Endometrial microvascular endothelial cells (primary cell): ENCODE results near the gene ABCA9. TPM values are rescaled to one million over a fixed set of nuclear protein-coding genes. Genes with fewer than 3 reads are reported as not detected.
"Not testable (repeated sequence)": the region's sequence is repeated elsewhere in the genome, so short reads cannot be mapped to it uniquely, and the experiment has no call there.

Experiments
- in situ Hi-C: cut with HindIII; loops from 2 replicates; pipeline ENCODE4 v1.10.0; 2017; ENCODE audit warnings: low sequenced_read_pairs, low pct_unique_long_range_greater_than_20kb; ENCODE audit errors: inconsistent ontology term
- total RNA-seq: library from RNA; depleted of rRNA; stranded (reverse); fragments of >200 nt; gene quantifications from one replicate; pipeline ENCODE4 v1.2.3, GENCODE V29; 2015; ENCODE audit errors: inconsistent ontology term

ABCA9 gene
- total RNA-seq, 1 donor from 2014 or later: not detected

DNA sequence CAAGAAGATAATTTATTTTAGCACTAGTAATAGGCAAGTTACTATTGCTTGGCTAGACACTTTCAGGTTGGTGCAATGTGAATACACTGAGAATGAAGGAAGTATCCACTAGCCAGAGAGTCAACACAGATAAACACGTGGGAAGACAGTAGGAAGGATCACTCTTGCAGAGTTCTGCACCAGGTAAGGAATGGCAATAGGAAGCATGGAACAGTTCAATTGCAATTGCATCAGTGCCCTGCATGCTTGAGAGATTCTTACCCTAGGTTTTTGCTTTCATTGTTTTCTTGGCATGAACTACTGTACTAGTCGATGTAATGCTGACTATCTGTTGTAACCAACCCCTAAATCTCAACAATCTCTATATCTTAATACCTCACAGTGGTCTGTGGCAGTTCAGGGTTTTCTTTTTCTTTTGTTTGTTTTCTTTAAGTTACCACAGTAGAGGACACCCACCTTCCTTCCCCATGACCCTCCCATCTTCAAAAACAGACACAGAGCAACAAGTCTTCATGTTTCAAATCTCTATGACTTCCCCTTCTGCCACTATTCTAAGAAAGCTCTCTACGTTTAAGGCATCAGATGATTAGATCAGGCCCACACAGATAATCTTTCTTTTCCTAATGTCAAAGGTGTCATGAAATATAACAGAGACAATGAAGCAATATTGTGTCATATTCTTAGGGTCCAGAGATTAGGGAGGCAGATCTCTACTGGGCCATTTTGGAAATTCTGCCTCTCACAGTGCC is 87.5 kb downstream of the ABCA9 start:
- in situ Hi-C loops: no loop called here

DNA sequence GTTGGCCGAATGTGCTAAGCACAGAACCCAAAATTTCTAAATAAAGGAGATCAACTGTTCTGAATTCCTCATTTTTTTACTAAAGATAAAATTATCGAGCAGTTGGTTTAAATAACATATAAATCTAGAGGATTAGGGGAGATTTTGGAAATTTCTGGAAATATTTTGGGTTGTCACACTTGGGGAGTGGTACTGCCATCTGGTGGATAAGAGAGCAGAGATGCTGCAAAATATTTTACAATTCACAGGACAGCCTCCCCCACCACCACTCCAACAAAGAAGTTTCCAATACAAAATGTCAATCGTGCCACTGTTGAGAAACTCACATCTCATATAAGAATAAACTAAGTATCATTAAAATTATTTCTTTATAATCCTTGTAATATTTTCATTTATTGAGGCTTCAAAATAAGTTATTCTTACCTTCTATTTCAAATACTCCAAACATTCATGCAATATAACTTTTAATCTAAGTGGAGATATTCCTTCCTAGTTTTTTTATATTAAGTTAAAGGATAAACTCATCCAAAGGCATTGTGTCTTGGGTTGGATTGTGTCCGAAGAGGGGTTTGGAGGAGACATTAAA is 88.5 kb downstream of the ABCA9 start:
- in situ Hi-C loops: no loop called here

DNA sequence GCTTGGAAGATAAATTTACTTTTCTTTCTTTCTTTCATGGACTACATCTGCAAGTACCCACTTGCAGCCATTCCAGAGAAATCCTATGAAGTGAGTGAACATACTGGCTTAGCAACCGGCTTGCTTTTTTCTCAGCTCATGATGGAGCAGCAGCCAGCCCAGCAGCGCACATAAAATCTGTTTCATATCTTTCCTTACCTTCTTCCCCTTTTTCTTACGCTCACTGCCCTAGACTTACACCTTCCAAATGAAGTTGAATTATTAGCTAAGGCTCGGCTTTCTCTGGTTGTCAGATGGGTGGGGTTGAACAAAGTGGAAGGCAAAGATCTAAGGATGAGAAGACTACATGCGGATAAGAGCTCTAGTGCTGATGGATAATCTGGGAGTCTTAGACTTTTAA is 91.6 kb downstream of the ABCA9 start:
- in situ Hi-C loops: no loop called here

DNA sequence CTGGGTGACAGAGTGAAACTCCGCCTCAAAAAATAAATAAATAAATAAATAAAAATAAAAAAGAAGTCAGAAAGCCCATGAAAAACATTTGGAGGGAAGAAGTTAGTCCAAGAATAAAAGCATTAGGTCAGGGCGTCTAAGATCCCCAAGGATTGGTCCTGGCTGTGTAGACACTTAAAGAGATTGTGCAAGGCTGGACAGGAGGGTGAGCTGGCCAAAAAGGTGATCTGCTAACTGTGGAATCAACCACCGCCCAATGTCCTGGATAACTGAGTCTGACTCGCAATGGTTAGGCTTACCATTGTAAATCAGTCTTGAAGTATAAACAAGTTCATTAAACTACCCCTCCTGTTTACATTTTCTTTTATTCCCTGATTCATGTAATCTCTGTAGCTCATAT is 96.8 kb downstream of the ABCA9 start:
- in situ Hi-C loops: no loop called here

DNA sequence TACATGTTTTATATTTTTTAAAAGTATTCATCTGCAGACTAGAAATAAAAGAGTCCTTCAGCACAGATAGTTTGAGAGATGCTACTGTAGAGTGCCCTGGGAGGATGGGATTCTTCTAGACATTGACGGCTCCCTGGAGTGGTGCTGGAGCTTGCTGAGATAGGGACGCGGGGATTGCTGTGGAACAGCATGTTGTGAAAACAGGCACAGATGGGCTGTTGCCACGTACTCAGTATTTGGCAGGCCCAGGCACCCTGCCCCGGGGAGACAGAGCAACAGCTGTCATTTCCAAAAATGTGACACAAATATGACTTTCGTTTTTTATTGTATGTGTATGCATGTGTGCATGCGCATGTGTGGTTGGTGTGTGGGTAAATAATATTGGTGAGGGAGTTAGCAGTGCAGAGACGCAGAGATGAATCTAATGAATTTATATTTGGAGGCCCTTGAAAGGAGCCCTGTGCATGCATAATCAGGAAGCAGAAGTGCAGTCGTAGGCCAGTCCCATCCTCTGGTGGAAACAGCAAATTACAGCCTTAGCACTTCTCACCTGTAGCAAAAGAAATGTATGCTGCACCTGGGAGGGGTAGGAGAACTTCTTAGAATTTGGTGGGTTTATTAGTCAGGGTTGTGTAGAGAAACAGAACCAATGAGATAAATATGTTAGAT is 99.4 kb downstream of the ABCA9 start:
- in situ Hi-C loops: no loop called here

DNA sequence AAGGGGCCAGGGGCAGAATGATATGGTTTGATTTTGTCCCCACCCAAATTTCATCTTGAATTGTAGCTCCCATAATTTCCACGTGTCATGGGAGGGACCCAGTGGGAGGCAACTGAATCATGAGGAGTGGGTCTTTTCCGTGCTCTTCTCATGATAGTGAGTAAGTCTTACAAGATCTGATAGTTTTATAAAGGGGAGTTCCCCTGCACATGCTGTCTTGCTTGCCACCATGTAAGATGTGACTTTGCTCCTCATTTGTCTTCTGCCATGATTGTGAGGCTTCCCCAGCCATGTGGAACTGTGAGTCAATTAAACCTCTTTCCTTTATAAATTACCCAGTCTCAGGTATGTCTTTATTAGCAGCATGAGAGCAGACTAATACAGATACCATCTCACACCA is 101.6 kb downstream of the ABCA9 start:
- in situ Hi-C loops: not testable (repeated sequence)

DNA sequence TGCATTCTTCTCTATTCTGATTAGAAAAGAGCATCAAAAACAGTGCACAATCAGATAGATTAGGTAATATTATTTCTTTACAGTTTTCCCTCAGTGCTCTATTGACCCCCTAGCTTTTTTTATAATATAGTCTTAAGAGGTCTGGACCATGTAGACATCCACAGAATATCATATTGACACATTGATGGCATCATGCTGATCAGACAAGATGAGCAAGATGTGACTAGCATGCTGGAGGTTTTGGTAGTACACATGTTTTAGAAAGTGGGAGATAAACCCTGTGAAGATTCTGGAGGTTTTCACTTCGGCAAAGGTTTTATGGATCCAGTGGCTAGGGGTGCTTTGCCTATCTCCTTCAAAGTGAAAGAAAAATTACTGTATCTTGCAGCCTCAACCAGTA is 102.8 kb downstream of the ABCA9 start:
- in situ Hi-C loops: no loop called here

DNA sequence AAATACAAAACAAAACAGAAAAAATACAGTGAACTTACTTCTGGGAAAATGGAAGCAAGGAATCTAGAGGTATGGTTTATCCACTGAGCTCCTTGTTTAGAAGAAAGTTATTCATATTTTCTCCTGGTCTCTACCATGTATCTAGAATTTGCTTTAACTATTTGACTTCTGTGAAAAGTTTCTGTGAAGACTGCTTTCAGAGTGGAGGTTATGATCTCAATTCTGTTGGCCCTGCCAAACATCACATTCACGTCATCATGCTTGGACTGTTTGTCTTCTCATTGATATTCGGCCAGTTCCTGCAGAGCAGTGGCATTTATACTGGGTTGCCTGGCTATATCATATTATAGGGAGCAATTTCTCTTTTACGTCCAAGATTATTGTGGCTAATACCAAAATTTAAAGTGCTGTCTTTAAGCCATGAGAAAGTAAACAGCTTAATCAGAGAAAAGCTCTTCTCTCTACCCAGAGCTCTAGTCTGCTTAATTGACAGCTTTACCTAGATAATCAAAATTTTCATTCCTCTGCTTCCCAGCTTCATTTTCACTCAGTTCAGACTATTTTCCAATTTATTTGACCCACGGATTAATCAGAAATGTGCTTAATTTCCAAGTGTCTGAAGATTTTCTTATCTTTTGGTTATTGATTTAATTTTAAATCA is 105.4 kb downstream of the ABCA9 start, which contains the start of gene ABCA8:
ABCA8 (minus strand) TSS at position 212 of the 661 bp plus-strand sequence. CDS start 13,358 bp downstream, outside the sequence.
- in situ Hi-C loops: no loop called here

DNA sequence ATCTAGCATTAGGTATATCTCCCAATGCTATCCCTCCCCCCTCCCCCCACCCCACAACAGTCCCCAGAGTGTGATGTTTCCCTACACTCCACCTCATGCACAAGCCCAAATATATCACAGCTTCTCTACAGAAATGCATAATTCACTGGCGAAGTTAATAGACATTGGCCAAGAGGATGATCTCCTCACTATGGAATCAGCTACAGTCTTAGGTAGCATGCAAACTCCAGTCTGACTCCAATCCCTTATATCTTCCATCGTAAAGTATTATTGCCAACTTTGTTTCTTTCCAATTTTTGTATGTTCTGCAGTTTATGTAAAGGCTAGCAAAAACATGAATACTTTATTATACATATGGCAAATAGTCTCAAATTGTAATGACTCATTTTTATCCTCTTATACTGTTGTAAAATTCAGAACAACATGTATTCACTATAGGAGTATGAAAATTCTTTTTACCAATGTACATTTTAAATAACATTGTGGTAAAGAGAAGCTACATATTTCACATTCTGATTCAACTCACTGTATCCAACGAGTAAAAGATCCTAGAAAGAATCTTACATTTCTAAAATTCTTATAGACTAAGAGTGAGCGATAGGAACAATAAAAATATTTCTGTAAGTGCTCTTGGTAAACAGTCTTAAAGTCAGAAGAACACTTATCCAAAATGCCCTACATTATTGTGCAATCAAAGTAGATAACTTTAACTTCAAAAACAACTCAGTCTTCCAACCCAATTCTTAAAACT is 106.4 kb downstream of the ABCA9 start:
- in situ Hi-C loops: no loop called here

DNA sequence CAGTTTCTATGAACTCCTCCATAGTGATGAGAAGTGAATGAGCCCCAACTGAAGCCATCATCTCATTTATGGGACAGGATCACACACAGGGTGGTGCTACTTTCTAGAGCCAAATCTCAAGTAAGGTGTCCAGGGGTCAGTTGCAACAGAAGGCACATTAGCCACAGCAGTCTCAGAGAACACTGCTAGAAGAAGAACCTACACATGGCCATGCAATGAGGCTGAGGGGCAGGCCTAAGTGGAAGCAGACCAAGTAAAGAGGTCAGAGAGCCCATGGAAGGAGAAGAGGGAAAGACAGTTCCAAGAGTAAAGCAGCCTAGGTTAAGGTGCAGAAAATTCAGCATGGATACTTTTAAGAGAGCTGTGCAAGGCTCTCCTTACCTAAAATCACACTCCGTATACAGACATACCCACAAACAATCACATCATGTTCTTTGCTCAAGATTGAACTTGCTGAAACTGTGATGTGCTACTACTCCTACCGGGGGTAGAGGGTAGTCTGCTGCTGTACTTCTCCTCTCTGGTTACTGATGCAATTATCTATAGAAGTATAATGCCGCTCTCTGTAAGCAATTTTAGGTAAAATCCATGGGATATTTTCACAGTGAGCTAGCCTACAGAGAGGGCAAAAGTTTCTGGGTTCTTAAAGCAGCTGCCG is 107.3 kb downstream of the ABCA9 start:
- in situ Hi-C loops: no loop called here

DNA sequence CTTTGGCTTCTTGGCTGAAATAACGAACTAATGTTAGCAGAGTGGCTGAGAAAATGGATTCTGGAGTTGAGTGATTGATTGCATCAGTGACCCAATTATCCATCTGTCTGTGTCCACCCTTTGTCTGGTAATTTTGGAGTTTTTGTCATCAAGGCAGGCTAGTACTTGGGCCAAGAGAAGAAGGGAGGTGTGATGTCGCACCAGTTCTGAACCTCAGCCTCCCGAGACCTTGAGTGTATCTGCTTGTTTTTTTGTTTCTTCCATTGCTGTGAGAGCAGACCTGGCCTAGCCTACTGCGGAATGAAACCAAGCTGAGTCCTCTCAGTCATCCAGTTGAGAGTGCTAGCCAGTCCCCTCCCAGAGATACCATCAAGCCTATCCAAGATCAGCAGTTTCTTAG is 110.0 kb downstream of the ABCA9 start:
- in situ Hi-C loops: no loop called here

DNA sequence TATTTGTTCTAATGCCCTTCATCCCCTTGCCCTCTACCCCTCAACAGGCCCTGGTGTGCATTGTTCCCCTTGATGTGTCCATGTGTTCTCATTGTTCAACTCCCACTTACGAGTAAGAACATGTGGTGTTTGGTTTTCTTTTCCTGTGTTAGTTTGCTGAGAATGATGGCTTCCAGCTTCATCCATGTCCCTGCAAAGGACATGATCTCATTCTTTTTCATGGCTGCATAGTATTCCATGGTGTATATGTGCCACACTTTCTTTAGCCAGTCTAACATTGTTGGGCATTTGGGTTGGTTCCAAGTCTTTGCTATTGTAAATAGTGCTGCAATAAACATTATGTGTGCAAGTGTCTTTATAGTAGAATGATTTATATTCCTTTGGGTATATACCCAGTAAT is 112.9 kb downstream of the ABCA9 start:
- in situ Hi-C loops: loop anchor here (25.0 kb wide), 1 partner anchor 161 kb away; no protein-coding TSS in a partner anchor

DNA sequence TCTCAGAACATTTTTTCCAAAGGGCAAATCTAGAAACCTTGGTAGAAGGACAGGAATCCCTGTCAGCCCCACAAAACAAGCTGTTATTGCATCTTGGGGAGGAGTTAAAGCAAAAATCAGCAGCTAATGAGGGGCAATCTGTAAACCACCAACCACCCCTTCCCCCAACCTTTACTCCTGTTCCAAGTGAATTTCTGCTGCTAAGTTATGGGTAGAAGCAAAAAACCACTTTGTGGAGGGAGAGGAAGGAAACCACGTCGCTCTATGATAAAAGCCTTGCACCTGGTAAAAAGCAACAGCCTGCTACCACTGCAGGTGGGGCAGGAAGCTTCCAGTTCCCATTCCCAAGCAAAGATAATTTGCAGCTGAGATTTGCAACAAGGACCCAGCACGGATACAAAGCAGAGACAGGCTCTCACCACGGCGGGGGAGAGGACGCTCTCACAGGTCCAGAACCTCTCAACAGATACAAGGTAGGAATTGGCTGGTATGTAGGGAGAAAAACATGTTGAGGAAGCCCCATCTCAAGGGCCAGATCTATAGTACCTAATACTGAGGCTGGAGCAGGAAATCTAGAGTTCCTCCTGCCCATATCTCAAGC is 116.2 kb downstream of the ABCA9 start:
- in situ Hi-C loops: loop anchor here (25.0 kb wide), 1 partner anchor 157 kb away; no protein-coding TSS in a partner anchor

DNA sequence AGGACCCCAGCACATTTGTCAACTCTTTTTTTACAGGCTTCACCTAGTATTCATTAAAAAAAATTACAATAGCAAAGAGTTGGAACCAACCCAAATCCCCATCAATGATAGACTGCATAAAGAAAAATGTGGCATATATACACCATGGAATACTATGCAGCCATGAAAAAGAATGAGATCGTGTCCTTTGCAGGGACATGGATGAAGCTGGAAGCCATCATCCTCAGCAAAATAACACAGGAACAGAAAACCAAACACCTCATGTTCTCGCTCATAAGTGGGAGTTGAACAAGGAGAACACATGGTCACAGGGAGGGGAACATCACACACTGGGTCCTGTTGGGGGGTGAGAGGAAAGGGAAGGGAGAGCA is 116.9 kb downstream of the ABCA9 start:
- in situ Hi-C loops: loop anchor here (25.0 kb wide), 1 partner anchor 156 kb away; no protein-coding TSS in a partner anchor

DNA sequence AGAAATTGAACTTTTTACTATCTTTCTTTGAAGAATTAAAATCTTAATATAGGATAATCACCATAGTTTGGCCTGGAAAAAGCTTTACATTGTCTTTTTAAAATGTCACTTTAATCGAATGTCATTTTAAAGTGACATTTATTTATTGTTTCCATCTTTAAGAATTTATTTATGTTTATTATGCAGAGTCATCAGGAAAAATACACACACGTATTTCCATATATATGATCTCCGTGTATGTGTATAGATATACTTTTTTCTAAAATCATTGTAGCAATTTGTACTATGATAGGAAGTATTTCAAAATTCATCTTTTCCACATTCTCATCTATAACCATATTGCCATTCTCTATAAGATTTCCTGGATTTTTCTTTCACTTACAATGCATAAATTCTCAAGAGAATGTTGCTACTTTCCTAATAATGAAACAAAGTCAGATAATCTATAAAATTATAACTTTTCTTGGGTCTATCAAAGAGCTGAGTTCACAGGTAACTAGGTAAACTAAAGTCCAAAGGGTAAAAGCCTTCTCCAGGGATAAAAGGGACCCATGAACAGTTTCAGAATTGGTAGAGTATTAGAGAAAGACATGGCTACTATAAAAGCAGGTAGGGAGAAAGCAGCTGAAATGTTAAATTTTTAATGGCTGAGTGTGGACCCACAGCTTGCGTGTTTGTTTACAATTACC is 117.5 kb downstream of the ABCA9 start:
- in situ Hi-C loops: loop anchor here (25.0 kb wide), 1 partner anchor 156 kb away; no protein-coding TSS in a partner anchor

DNA sequence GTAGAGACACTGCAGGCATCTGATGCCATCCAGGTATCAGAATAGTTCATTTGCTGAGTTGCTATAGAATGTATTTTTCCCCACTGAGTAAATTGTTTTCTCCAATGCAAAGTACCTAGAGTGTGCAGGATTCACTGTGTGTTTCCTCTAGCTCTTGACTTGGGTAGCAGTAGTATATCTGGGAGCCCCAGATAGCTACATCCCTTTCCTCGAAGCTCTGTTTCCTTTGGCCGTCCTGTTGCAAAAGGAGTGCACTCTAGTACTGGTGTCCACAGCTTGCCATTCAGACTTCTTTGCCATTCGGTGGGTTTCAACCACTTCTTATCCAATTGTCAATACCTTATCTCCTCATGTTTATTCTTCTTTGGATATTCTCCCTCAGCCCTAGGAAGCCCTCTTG is 118.3 kb downstream of the ABCA9 start:
- in situ Hi-C loops: loop anchor here (25.0 kb wide), 1 partner anchor 155 kb away; no protein-coding TSS in a partner anchor

DNA sequence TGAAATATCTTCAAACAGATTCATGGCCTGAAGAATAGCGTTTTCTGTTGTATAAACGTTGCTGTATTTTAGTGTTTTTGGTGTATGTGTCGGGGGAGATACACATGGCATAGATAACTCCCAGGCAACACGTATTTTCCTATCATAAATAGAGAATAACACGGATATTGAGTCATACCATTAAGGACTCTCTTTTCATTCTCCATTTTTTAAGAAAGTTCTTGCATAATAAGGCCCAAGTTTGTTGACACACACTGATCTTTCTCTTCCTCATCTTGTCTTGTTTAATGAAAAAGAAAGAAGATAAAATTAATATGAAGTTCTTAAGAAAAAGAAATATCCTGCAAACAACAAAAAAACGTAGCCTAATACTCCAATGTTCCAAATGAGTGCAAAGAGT is 119.0 kb downstream of the ABCA9 start:
- in situ Hi-C loops: loop anchor here (25.0 kb wide), 1 partner anchor 154 kb away; no protein-coding TSS in a partner anchor
